HG03457 (cell line): Measurements from ENCODE around the gene RABGAP1L.

Source experiments
- ATAC-seq: cut with Tn5 transposase; IDR thresholded peaks from one replicate; pipeline ENCODE4 v1.9.1; 2021; ENCODE audit warnings: moderate number of reproducible peaks; ENCODE audit not compliant: unreplicated experiment

Gene RABGAP1L

DNA sequence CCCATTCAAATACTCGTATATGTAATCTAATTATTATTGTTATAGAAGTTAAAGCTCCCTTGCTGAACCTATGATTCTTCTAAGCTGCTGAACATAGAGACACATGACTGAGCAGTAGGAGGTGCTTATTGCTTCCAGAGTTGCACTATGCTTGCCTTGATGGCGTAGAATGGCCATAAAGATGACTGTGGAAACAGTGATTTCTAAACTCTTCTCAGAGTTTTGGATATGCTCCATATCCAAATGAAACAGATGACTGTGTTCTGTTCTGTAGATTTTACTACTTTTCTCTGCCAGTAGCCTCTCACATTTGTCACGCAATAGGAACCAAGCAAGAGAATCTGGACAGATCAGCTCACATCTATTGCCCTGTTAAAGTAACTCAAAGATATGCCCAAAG is 752.3 kb downstream of the RABGAP1L start:
- no peak for ATAC-seq

DNA sequence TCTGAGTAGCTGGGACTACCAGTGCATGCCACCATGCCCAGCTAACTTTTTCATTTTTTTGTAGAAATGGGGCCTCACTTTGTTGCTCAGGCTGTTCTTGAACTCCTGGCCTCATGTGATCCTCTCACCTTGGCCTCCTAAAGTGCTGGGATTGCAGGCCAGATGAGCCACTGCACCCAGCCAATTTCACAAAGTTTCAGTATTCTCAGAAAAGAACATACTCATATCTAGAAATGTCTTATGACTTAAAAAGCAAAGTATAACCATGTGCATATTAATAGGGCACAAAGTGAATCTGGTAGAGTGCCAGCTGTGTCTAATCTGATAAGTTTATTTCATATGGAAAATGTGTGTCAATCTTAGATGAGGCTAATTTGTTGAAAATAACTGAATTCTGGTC is 752.9 kb downstream of the RABGAP1L start:
- ATAC-seq = no peak

DNA sequence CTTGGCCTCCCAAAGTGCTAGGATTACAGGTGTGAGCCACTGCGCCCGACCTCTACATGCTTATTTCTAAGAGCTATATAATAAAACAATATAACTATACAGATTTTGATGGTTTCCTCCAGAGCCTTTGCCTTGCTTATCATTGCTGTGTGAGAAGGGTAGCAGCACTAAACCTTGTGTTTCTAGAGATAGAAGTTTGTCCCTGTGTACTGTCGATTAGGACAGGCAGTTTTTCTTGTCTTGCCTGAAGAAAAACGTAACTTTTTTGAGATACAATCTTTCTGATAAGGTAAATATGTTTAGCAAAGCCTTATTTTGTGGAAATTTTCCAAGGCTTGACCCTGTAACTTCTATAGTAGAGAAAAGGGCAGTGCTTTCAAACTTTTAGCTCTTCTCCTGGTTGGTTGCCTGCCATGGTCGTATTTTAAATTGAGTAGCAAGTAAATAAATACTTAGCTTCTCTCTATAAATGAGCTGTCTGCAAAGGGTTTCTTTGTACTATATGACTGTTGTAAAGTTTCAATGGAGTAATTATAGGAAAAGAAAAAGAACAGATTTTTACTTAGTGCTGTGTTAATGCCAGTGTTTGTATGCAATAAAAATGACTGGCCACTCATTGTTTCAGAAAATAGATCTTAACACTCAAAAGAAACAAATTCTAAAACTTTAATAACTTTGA is 754.0 kb downstream of the RABGAP1L start:
- no peak for ATAC-seq

DNA sequence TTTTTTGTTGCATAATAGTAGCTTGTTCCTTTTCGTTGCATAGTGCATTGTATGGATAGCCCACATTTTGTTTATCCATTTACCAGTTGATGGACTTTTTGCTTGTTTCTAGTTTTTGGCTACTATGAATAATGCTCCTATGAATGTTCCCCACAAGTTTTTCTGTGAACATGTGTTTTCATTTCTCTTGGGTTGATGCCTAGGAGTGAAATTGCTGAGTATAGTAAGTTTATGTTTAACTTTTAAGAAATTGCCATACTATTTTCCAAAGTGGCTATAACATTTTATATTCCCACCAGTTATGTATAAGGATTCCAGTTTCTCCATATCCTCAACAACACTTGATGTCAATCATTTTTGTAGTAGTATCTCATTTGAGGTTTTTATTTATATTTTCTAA is 755.7 kb downstream of the RABGAP1L start:
- ATAC-seq = no peak

DNA sequence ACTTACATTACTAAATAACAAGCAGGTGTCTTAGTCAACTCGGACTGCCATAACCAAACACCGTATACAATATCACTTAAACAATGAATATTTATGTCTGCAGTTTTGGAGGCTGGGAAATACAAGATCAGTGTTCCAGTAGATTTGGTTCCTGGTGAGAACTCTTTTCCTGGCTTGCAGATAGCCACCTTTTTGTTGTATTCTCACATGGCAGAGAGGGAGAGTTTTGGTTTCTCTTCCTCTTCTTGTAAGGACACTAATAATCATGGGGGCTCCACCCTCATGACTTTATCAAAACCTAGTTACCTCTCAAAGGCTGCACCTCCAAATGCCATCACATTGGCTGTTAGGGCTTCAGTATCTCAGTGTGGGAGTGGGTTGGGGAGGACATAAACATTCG is 757.5 kb downstream of the RABGAP1L start:
- no peak for ATAC-seq

DNA sequence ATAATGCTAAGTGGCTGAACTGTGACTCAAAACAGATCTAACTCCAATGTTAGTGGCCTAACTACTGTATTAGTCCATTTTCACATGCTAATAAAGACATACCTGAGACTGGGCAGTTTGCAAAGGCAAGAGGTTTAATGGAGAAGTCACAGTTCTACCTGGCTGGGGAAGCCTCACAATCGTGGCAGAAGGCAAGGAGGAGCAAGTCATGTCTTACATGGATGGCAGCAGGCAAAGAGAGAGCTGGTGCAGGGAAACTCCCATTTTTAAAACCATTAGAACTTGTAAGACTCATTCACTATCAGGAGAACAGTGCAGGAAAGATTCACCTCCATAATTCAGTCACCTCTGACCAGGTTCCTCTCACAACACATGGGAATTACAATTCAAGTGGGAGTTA is 760.8 kb downstream of the RABGAP1L start:
- ATAC-seq = no peak

DNA sequence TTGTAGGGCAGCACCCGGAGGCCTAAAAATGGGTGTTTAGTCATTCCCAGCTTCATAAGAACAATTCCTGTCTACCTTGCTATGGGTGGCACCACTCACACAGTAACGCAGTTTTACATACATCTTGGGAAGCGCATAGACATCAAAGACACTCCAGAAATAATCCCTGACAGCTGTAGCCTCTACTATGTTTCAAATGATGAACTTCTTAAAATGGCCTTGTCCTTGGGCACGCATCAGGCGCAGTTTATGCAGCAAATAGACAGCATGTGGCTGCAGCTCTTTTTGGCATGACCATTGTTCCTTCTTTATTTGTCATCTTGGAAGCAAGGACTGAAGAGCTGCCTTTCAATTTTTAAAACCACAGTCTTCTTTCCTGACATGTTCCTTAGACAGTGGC is 762.8 kb downstream of the RABGAP1L start:
- ATAC-seq = no peak

DNA sequence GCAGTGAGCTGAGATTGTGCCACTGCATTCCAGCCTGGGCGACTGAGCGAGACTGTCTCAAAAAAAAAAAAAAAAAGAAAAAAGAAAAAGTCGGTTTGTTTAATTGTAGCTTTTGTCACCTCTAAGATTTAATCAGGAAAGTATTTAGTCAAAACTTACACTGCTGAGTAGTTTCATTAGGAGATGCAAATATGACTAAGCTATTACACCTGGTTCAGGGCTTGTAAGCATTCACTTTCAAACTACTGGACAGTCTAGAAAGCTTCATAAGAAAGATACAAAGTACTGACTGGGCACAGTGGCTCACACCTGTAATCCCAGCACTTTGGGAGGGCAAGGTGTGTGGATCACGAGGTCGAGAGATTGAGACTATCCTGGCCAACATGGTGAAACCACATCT is 764.5 kb downstream of the RABGAP1L start:
- no peak for ATAC-seq

DNA sequence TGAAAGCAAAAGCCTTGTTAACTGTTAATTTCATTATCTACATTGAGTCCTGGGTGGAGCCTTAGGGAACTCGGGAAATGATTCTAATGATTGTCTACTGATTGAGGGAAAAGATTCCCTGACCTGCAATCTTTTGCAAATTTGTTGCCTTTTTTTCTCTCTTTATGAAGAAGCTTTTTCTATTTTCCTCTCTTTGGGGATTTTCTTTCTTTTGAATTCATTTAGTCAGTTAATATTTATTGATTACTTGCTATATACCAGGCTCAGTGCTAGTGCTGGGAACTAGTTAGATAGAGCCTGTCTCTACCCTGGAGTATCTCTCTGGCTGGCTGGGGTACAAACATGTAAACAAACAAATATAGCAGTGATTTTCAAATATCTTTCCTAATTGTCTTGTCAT is 769.2 kb downstream of the RABGAP1L start:
- no peak for ATAC-seq

DNA sequence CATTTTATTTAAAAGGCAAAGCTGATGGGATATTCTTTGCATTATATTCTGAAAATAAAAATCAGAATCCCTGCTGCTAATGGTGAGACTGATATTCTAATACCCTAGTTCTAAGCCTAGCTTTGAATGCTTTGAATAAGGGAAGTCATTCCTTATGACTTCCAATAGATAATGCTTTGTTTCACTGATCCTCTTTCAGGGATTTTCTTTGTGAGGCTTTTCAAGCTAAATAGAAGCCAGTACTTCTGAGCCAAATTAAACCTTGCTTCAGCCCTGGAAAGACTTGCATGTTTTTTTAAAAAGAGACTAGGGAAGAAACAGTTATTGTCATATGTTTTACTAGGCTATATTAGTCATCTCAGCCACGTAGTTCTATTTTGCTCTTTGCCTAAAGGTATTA is 771.9 kb downstream of the RABGAP1L start:
- no peak for ATAC-seq

DNA sequence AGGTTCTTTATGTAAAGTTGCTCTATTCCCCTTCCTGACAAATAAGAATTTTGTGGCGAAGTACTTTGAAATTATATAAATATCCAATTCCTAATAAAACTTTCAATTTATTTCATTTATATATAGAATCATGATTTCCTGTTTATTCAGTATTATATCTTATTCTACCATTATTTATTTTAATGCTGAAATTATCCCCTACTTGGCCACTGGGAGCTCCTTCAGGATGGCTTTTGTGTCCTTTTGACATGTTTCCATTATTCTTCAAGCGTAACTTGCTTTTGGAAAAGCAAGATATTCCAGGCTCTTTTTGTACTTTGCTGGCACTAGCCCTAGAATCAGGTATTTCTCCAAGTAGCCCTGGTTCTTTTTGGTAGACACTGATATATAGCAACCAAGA is 773.3 kb downstream of the RABGAP1L start:
- no peak for ATAC-seq

DNA sequence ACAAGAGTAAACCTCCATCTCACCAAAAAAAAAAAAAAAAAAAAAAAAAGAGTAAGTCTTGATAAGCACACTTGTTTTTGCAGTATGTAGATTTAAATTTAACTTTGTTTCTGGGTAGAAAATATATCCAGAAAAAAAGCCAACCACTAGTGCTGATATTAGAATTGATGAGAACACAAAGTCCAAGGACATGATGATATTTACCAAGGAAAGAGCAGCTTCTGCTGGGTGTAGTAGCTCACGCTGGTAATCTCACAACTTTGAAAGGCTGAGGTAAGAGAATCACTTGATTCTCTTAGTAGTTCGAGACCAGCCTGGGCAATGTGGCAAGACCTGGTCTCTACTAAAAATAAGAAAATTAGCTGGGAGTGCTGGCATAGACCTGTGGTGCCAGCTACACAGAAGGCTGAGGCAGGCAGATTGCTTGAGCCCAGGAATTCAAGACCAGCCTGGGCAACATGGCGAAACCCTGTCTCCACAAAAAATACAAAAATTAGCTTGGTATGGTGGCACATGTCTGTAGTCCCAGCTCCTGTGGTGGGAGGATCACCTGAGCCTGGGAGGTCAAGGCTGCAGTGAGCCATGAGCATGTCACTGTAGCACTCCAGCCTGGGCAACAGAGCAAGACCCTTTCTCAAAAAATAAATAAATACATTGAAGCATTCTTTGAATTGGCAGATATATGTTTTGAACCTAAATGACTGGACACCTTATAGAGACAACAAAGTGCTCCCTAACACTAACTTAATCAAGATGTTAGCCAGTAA is 776.8 kb downstream of the RABGAP1L start:
- no peak for ATAC-seq

DNA sequence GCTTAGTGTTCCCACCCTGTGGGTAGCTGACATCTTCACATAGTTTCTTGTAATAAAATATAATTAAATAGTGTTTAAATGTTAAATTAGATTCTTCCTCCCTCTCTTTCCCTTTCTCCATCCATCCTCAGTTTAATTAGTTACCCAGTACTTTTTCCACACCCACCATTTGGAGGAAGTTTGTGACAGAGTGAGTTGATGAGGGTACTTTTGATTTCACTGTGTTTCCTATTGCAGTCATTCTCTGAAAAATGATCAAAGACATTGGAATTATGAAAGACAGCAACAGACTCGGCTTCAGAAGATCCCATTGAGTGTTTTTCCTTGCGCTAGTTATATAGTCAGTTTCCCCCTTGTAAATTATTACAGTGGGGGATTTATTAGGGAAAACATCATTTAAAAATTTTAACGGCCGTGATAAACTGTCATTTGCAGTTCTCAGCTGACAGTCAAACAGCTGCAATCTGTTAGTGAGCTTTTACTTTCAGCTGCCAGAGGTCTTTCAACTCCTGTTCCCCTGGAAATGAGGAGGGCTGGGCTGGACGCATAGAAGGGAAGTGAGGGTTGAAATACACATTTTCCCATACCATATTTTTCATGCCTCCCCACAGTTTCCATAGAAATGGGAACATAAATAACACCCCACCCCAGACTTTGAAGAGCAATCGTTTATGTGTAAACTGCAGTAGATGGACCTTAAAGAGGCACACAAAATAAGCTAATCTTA is 779.1 kb downstream of the RABGAP1L start:
- ATAC-seq = no peak

DNA sequence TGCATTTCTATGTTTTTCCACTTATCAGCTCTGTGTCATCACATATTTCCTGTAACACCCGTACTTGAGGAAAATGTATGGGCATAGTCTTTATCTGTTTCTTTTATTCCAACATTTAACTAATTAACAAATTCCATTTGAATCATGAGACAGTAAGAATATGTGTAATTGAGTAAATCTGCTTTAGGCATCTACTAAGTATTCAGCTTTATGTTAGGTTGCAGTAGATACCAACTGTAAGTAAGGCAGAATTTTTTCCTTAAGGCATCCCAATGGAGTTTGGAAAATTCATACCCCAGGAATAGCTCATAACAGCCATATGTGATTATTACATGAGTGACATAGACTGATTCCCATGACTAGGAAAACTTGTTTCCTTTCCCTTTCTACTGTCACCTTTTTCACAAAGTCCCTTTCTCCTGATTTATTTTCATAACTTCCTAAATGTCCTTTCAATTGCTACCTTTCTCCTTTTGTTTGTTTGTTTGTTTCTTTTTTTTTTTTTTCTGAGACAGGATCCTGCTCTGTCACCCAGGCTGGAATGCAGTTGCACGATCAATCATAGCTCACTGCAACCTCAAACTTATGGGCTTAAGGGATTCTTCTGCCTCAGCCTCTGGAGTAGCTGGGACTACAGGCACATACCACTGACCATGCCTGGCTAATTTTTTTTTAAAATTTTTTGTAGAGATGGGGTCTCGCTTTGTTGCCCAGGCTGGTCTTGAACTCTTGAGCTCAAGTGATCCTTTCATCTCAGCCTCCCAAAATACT is 780.6 kb downstream of the RABGAP1L start:
- no peak for ATAC-seq

DNA sequence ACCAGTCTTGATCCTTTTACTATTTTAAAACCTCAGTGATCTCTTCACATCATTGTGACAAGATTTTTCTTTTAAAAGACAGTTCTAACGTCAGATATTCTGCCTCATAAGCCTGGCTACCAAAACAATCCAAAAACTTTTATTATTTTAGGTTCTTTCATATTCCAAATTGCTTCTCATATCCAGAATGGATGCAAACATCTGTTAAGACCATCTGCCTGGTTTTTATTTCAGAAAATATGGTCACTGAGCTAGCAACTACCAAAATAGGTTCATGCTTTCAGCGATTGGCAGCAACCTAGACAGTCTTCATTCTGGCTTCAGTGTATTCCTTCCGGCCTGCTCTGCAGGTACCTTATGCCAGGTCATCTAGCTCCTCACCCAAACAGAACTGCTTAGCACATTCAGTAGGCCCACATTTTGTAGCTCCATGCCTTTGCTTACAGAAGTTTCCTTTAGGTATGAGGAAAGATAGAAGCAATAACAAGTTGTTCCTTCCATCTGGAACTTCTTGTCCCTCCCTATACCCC is 781.4 kb downstream of the RABGAP1L start:
- no peak for ATAC-seq

DNA sequence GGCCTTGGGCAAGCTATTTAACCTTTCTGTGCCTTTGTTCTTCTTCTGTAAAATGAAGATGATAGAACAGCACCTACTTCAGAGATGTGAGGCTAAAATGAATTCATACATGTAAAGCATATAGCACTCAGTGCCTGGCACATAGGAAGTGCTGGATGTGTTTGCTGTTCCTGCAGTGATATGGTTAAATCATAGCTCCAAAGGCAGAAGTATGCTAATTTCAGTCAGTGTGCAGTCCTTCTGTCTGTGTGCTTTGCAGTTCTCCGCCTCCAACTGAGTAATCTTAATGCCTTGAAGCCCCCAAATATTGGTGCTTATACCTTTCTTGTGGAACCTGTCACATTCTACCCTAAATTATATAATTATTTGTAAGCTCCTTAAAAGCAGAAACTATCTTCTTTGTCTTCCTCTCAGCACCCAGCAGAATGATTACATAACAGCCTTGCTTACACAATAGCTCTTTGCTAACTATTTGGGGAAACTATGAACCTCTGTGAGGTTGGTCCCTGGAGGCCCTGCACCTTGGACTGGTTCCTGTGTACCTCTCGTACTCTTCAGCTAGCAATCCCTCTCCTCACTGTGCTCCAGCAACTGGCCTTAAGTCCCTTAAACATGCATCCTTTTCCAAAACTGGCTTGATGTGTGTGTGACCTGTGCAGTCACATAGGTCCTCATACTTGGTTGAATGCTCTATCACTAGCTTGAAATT is 783.4 kb downstream of the RABGAP1L start:
- no peak for ATAC-seq

DNA sequence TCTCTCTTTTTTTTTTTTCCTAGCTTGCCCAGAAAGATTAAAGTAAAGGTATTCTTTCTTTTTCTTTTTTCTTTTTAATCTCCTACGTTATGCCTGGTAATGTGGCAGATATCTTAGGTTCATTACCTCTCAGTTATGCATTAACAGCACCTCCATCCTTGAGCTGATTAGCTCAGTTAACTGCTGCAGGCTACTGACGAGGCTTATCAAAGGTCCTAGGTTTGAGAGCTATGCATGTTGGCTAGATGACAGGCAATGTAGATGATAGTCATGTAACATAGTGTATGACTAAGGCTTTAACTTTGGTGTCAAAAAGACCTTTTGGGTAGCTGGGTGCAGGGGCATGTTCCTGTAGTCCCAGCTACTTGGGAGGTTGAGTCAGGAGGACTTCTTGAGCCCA is 786.7 kb downstream of the RABGAP1L start:
- ATAC-seq = no peak

DNA sequence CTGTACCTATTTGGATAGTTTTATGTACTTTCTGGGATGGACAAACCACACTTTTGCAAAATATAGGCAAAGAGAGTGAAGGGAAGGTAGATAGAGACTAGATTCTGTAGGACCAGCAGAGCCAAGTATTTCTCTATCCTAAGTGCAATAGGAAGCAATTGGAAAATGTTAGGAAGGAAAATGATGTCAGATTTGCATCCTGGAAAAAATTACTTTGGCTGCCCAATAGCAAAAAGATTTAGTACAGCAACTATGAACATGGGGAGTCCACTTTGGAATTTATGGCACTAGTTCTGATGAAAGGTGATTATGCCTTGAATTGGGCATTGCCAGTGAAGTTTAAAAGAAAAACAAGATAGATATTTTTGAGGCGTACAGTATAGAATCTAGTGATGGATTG is 789.7 kb downstream of the RABGAP1L start:
- no peak for ATAC-seq

DNA sequence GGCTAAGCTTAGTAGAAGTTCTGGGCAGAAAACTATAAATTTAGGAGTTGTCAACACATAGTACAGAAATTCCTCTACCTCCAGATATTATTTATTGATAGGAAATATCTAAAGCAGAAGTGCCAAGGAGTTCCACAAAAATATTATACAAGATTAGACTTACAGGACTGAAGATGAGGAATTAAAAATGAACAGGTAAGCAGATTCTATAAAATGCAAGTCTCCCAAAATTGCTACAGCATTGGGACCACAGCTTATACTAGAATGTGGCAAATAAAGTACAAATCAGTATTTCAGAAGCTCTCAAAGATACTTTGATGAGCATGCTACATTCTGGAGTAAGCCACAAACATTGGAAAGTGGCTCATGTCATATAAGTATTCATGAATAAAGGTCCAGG is 790.3 kb downstream of the RABGAP1L start:
- no peak for ATAC-seq

DNA sequence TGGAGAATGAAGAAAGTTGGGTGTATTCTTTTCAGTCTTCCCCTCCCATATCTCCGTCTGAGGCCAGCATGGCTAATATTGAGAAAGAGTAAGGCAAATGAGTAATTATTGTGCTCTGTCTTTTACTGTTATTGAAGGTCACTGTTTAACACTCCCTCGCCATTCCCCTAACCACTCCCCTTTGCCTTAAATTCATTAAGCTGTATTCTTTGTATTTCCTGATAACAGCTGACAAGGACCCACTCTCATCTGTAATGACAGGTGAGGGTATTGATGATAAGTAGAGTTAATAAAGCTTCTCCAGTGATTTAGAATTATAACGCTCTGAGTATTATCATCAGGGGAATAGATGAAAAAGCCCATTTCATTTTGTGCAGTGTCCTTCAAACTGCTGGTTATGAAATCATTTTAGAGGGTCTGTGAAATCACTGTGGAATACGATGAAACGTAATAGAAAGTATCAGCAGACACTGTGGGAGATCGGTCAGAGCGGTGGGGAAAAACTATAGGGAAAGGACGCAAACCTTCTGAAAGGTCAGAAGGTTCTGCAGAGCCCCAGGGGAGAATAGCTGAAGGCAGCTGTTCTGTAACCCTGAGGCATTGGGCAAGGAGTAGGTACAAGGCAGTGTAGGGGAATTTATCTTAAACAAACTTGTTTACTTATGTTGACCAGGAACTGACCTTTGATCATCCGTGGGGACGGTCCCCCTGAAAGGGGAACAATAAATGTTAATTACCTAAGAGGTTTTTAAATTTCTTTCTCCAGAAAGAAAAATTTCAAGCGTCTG is 794.2 kb downstream of the RABGAP1L start:
- no peak for ATAC-seq
